ENCODE data around the gene LY6G5C.

Gene LY6G5C

GRCh38 chr6:31663126-31663960, 17.5 kb downstream of the LY6G5C start:
- DNase-seq (ENCODE audit: low read depth in 2 of 2): no peak

- DNase-seq (ENCODE audit: low read depth in 2 of 2): no peak
These were observed 18.6 kb downstream of the LY6G5C start for GRCh38 chr6:31662124-31662723.

- no peak for DNase-seq (ENCODE audit: low read depth in 2 of 2)
These were observed 19.4 kb downstream of the LY6G5C start for GRCh38 chr6:31661262-31662123.

GRCh38 chr6:31660381-31661261, 20.2 kb downstream of the LY6G5C start, which contains the start of gene C6orf47:
Gene C6orf47 (minus strand): TSS chr6:31660778. CDS start chr6:31659947, 831 bp downstream.
- DNase-seq (ENCODE audit: low read depth in 2 of 2): peak; percentile 56 to 75

GRCh38 chr6:31659649-31660380, 21.1 kb downstream of the LY6G5C start:
- DNase-seq (ENCODE audit: low read depth in 2 of 2): peak in 1 of 2 donors; percentile 28

GRCh38 chr6:31658983-31659648, 21.8 kb downstream of the LY6G5C start:
- DNase-seq (ENCODE audit: low read depth in 2 of 2): no peak

- DNase-seq (ENCODE audit: low read depth in 2 of 2): no peak
These were observed 22.6 kb downstream of the LY6G5C start for GRCh38 chr6:31658158-31658688.

GRCh38 chr6:31657406-31658157, 23.3 kb downstream of the LY6G5C start:
- no peak for DNase-seq (ENCODE audit: low read depth in 2 of 2)

GRCh38 chr6:31655349-31656237, 25.3 kb downstream of the LY6G5C start, which contains the start of gene APOM:
Gene APOM (plus strand): TSS chr6:31655894. CDS start chr6:31655967, 73 bp downstream.
- no peak for DNase-seq (ENCODE audit: low read depth in 2 of 2)

- no peak for DNase-seq (ENCODE audit: low read depth in 2 of 2)
These were observed 26.1 kb downstream of the LY6G5C start for GRCh38 chr6:31654574-31655348.

GRCh38 chr6:31652925-31653724, 27.7 kb downstream of the LY6G5C start:
- peak; percentile 78 for DNase-seq (ENCODE audit: low read depth in 2 of 2)

- DNase-seq (ENCODE audit: low read depth in 2 of 2): peak in 1 of 2 donors; percentile 53
These were observed 29.2 kb downstream of the LY6G5C start for GRCh38 chr6:31651602-31652191.

- DNase-seq (ENCODE audit: low read depth in 2 of 2): no peak
These were observed 35.5 kb downstream of the LY6G5C start for GRCh38 chr6:31645325-31645724.

- no peak for DNase-seq (ENCODE audit: low read depth in 2 of 2)
These were observed 36.9 kb downstream of the LY6G5C start for GRCh38 chr6:31643818-31644454.

Measured in activated CD4-positive, alpha-beta T cell treated with anti-CD3 and anti-CD28 coated beads for 24 hours (primary cell).